ENCODE measurements around the gene VIL1. TPM values are rescaled to one million over a fixed set of nuclear protein-coding genes. Genes with fewer than 3 reads are reported as not detected.
A peak's percentile ranks its signal among the peaks of the same experiment; 100 is the strongest.

Gene VIL1
- total and polyA plus RNA-seq, 9 donors: 0.05 to 1.3 (median 0.38) TPM; not detected in 6

DNA sequence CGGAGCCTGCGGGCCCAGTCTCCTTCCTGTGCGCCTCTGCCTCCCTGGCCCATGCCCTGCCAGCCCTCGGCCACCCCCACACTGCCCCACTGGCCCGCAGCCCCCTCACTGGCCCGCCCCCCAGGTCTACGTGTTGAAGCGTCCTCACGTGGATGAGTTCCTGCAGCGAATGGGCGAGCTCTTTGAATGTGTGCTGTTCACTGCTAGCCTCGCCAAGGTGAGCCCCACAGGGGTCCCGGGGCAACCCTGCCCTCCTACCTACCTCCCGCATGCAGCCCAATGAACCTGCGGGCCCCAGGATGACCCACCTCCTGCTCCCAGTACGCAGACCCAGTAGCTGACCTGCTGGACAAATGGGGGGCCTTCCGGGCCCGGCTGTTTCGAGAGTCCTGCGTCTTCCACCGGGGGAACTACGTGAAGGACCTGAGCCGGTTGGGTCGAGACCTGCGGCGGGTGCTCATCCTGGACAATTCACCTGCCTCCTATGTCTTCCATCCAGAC is 16.0 kb upstream of the VIL1 start:
- peak in 3 of 5 donors; percentile 30 to 44 (median 41) for DNase-seq
- H3K4me1 ChIP-seq (ENCODE audit: insufficient read depth): peaks cover 12% of the 10 kb centered on the region
- TF ChIP-seq, protein P1, sequence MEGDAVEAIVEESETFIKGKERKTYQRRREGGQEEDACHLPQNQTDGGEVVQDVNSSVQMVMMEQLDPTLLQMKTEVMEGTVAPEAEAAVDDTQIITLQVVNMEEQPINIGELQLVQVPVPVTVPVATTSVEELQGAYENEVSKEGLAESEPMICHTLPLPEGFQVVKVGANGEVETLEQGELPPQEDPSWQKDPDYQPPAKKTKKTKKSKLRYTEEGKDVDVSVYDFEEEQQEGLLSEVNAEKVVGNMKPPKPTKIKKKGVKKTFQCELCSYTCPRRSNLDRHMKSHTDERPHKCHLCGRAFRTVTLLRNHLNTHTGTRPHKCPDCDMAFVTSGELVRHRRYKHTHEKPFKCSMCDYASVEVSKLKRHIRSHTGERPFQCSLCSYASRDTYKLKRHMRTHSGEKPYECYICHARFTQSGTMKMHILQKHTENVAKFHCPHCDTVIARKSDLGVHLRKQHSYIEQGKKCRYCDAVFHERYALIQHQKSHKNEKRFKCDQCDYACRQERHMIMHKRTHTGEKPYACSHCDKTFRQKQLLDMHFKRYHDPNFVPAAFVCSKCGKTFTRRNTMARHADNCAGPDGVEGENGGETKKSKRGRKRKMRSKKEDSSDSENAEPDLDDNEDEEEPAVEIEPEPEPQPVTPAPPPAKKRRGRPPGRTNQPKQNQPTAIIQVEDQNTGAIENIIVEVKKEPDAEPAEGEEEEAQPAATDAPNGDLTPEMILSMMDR (IDR thresholded peaks at IDR 0.05): no peak
- no peak for TF ChIP-seq POLR2A (IDR thresholded peaks at IDR 0.05)
- no peak for TF ChIP-seq EP300 (IDR thresholded peaks at IDR 0.05)
- 75 to 77% (median 75%) methylated on average over 25 to 26 of the region's 26 CpGs for WGBS, 3 donors
- no peaks in the 10 kb centered on the region for H3K9me3 ChIP-seq
- no peak overlapping the region for H3K4me3 ChIP-seq
- no peaks in the 10 kb centered on the region for H3K27me3 ChIP-seq
- no peaks in the 10 kb centered on the region for H3K36me3 ChIP-seq
- intact Hi-C loops (cut with DNase I): loop anchor here in 2 of 4 donors (10.0 kb wide), 2 partner anchors 62 to 252 kb away; partner anchors contain the start of genes BCS1L (in 1 of the 2) and ZNF142 (in 1 of the 2)
- H3K27ac ChIP-seq: peak overlapping the region in 1 of 2 donors; percentile 4

DNA sequence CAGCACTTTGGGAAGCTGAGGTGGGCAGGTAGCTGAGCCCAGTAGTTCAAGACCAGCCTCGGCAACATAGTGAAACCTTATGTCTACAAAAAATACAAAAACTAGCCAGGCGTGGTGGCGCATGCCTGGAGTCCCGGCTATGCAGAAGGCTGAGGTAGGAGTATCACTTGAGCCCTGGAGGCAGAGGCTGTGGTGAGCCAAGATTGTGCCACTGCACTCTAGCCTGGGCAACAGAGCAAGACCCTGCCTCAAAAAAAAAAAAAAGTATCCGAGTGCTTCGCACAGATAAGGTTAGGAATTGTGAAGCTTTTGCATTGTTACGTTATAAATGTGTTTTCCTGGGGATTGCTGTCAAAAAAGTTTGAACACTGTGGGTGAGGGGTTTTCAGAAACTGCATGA is 15.1 kb upstream of the VIL1 start:
- no peaks in the 10 kb centered on the region for H3K9me3 ChIP-seq
- H3K36me3 ChIP-seq: no peaks in the 10 kb centered on the region
- WGBS, 3 donors: 73 to 83% (median 74%) methylated on average over 7 of the region's 7 CpGs
- no peak for DNase-seq
- H3K27me3 ChIP-seq: no peaks in the 10 kb centered on the region
- TF ChIP-seq EP300 (IDR thresholded peaks at IDR 0.05) (no peak), POLR2A (IDR thresholded peaks at IDR 0.05) (no peak)
- TF ChIP-seq, protein P1 (IDR thresholded peaks at IDR 0.05): no peak
- intact Hi-C loops (cut with DNase I): loop anchor here in 2 of 4 donors (10.0 kb wide), 2 partner anchors 61 to 251 kb away; partner anchors contain the start of genes BCS1L (in 1 of the 2) and ZNF142 (in 1 of the 2)
- no peak overlapping the region for H3K4me3 ChIP-seq
- H3K4me1 ChIP-seq (ENCODE audit: insufficient read depth): peaks cover 10% of the 10 kb centered on the region
- no peak overlapping the region for H3K27ac ChIP-seq

DNA sequence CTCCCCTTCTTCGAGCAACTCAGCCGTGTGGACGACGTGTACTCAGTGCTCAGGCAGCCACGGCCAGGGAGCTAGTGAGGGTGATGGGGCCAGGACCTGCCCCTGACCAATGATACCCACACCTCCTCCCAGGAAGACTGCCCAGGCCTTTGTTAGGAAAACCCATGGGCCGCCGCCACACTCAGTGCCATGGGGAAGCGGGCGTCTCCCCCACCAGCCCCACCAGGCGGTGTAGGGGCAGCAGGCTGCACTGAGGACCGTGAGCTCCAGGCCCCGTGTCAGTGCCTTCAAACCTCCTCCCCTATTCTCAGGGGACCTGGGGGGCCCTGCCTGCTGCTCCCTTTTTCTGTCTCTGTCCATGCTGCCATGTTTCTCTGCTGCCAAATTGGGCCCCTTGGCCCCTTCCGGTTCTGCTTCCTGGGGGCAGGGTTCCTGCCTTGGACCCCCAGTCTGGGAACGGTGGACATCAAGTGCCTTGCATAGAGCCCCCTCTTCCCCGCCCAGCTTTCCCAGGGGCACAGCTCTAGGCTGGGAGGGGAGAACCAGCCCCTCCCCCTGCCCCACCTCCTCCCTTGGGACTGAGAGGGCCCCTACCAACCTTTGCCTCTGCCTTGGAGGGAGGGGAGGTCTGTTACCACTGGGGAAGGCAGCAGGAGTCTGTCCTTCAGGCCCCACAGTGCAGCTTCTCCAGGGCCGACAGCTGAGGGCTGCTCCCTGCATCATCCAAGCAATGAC is 14.4 kb upstream of the VIL1 start:
- Histone ChIP-seq H3K9me3 (no peaks in the 10 kb centered on the region), H3K27me3 (no peaks in the 10 kb centered on the region), H3K4me3 (no peak overlapping the region), H3K4me1 (ENCODE audit: insufficient read depth) (peaks cover 10% of the 10 kb centered on the region), H3K27ac (no peak overlapping the region), H3K36me3 (no peaks in the 10 kb centered on the region)
- 61 to 69% (median 67%) methylated on average over 16 of the region's 16 CpGs for WGBS, 3 donors
- intact Hi-C loops (cut with DNase I): loop anchor here in 3 of 4 donors (5.0 to 10.0 kb wide), 3 partner anchors 60 to 250 kb away; partner anchors contain the start of genes BCS1L (in 1 of the 3) and ZNF142 (in 1 of the 3)
- TF ChIP-seq EP300 (IDR thresholded peaks at IDR 0.05) (no peak), POLR2A (IDR thresholded peaks at IDR 0.05) (no peak)
- TF ChIP-seq, protein P1 (IDR thresholded peaks at IDR 0.05): no peak
- DNase-seq: peak; percentile 31 to 60 (median 47)

DNA sequence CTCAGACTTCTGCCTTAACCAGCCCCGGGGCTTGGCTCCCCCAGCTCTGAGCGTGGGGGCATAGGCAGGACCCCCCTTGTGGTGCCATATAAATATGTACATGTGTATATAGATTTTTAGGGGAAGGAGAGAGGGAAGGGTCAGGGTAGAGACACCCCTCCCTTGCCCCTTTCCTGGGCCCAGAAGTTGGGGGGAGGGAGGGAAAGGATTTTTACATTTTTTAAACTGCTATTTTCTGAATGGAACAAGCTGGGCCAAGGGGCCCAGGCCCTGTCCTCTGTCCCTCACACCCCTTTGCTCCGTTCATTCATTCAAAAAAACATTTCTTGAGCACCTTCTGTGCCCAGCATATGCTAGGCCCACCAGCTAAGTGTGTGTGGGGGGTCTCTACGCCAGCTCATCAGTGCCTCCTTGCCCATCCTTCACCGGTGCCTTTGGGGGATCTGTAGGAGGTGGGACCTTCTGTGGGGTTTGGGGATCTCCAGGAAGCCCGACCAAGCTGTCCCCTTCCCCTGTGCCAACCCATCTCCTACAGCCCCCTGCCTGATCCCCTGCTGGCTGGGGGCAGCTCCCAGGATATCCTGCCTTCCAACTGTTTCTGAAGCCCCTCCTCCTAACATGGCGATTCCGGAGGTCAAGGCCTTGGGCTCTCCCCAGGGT is 13.7 kb upstream of the VIL1 start:
- TF ChIP-seq EP300 (IDR thresholded peaks at IDR 0.05) (no peak), POLR2A (IDR thresholded peaks at IDR 0.05) (no peak)
- TF ChIP-seq, protein P1 (IDR thresholded peaks at IDR 0.05): no peak
- peaks cover 10% of the 10 kb centered on the region for H3K4me1 ChIP-seq (ENCODE audit: insufficient read depth)
- no peaks in the 10 kb centered on the region for H3K27me3 ChIP-seq
- no peaks in the 10 kb centered on the region for H3K9me3 ChIP-seq
- intact Hi-C loops (cut with DNase I): loop anchor here in 3 of 4 donors (5.0 to 10.0 kb wide), 3 partner anchors 60 to 250 kb away; partner anchors contain the start of genes BCS1L (in 1 of the 3) and ZNF142 (in 1 of the 3)
- WGBS, 3 donors: 32 to 37% (median 35%) methylated on average over 8 of the region's 8 CpGs
- H3K27ac ChIP-seq: peak overlapping the region; percentile 23 to 95
- no peak overlapping the region for H3K4me3 ChIP-seq
- H3K36me3 ChIP-seq: no peaks in the 10 kb centered on the region
- no peak for DNase-seq

Data from ovary (tissue), 9 donors.